ENCODE results near the gene HMGXB4. TPM values are rescaled to one million over a fixed set of nuclear protein-coding genes. Genes with fewer than 3 reads are reported as not detected.

Gene HMGXB4
- total and polyA plus RNA-seq, 2 of the 13 experiments (the other 11 are each of a cell fraction or from before 2014, with no cell fraction given), result 13.9 to 16.3 TPM

DNA sequence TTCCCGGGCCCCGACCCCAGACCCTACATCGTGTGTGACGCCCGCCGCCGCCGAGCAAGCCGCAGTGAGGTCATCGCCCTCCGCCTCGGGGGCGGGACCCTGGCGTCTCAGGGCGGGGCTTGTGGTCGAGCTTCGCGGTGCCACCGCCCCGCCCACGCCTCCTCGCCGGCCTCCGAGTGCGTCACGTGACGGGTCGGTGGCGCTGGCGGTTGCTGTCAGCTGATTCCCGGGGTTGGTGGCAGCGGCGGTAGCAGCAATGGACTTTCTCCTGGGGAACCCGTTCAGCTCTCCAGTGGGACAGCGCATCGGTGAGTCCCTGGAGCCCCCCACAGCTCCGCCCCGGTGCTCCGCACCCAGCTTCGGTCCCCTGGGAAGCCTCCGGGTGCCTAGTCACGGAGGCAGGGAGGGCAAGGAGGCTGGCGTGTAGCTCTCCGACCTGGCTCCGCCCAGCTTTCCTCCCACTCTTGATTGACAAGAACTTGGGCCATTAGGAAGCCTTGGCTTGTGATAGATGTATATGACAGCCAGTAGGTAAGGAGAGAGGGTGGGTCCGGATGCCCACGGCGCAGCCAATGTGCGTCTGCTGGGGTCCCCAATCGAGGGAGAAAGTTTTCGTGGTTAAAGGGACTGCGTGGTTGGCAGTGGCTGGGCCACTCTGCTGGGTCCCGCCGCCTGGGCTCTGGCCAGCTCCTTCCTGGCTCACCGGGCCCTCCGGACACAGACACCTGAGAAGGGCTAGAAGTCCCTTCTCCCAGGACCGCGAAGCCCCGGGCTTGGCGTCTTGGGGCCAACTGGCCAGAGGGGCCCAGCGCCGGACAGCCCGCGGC lies 42.6 kb downstream of the HMGXB4 start, which contains the start of gene TOM1 (continued):
- TF ChIP-seq, protein P1, sequence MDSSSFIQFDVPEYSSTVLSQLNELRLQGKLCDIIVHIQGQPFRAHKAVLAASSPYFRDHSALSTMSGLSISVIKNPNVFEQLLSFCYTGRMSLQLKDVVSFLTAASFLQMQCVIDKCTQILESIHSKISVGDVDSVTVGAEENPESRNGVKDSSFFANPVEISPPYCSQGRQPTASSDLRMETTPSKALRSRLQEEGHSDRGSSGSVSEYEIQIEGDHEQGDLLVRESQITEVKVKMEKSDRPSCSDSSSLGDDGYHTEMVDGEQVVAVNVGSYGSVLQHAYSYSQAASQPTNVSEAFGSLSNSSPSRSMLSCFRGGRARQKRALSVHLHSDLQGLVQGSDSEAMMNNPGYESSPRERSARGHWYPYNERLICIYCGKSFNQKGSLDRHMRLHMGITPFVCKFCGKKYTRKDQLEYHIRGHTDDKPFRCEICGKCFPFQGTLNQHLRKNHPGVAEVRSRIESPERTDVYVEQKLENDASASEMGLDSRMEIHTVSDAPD (CRISPR knock-in tag; IDR thresholded peaks at IDR 0.05), result peak; percentile 74; the same call in 1 of the 2 replicates
- TF ChIP-seq ZNF296 (CRISPR knock-in tag; conservative IDR thresholded peaks at IDR 0.05) (no peak), NCOA2 (CRISPR knock-in tag; IDR thresholded peaks at IDR 0.05) (no peak), ZNF205 (CRISPR knock-in tag; IDR thresholded peaks at IDR 0.05) (no peak; the same call in 1 of the 2 replicates), EED (CRISPR knock-in tag; IDR thresholded peaks at IDR 0.05) (no peak), ZNF24 (IDR thresholded peaks at IDR 0.05) (no peak), MIER2 (CRISPR knock-in tag; IDR thresholded peaks at IDR 0.05) (no peak), ZSCAN20 (CRISPR knock-in tag; IDR thresholded peaks at IDR 0.05; ENCODE audit: borderline replicate concordance) (no peak), ZNF607 (CRISPR knock-in tag; IDR thresholded peaks at IDR 0.05; ENCODE audit: borderline replicate concordance) (peak; percentile 73; the same call in 1 of the 2 replicates), ZNF761 (CRISPR knock-in tag; conservative IDR thresholded peaks at IDR 0.05) (no peak; the same call in 1 of the 2 replicates), KMT2B (CRISPR knock-in tag; IDR thresholded peaks at IDR 0.05) (peak; percentile 70), ZNF350 (CRISPR knock-in tag; IDR thresholded peaks at IDR 0.05; ENCODE audit: borderline replicate concordance, low read depth) (peak; percentile 89), ZNF572 (CRISPR knock-in tag; IDR thresholded peaks at IDR 0.05) (peak; percentile 51; the same call in 1 of the 2 replicates), STAG1 (CRISPR knock-in tag; IDR thresholded peaks at IDR 0.05) (peak; percentile 2), POLR2AphosphoS2 (IDR thresholded peaks at IDR 0.05; ENCODE audit: low read depth, low read length) (no peak)
- TF ChIP-seq, protein P2, sequence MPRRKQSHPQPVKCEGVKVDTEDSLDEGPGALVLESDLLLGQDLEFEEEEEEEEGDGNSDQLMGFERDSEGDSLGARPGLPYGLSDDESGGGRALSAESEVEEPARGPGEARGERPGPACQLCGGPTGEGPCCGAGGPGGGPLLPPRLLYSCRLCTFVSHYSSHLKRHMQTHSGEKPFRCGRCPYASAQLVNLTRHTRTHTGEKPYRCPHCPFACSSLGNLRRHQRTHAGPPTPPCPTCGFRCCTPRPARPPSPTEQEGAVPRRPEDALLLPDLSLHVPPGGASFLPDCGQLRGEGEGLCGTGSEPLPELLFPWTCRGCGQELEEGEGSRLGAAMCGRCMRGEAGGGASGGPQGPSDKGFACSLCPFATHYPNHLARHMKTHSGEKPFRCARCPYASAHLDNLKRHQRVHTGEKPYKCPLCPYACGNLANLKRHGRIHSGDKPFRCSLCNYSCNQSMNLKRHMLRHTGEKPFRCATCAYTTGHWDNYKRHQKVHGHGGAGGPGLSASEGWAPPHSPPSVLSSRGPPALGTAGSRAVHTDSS (CRISPR knock-in tag; conservative IDR thresholded peaks at IDR 0.05), result no peak
- TF ChIP-seq, protein P3, sequence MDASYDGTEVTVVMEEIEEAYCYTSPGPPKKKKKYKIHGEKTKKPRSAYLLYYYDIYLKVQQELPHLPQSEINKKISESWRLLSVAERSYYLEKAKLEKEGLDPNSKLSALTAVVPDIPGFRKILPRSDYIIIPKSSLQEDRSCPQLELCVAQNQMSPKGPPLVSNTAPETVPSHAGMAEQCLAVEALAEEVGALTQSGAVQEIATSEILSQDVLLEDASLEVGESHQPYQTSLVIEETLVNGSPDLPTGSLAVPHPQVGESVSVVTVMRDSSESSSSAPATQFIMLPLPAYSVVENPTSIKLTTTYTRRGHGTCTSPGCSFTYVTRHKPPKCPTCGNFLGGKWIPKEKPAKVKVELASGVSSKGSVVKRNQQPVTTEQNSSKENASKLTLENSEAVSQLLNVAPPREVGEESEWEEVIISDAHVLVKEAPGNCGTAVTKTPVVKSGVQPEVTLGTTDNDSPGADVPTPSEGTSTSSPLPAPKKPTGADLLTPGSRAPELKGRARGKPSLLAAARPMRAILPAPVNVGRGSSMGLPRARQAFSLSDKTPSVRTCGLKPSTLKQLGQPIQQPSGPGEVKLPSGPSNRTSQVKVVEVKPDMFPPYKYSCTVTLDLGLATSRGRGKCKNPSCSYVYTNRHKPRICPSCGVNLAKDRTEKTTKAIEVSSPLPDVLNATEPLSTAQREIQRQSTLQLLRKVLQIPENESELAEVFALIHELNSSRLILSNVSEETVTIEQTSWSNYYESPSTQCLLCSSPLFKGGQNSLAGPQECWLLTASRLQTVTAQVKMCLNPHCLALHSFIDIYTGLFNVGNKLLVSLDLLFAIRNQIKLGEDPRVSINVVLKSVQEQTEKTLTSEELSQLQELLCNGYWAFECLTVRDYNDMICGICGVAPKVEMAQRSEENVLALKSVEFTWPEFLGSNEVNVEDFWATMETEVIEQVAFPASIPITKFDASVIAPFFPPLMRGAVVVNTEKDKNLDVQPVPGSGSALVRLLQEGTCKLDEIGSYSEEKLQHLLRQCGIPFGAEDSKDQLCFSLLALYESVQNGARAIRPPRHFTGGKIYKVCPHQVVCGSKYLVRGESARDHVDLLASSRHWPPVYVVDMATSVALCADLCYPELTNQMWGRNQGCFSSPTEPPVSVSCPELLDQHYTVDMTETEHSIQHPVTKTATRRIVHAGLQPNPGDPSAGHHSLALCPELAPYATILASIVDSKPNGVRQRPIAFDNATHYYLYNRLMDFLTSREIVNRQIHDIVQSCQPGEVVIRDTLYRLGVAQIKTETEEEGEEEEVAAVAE (CRISPR knock-in tag; IDR thresholded peaks at IDR 0.05; ENCODE audit: borderline replicate concordance), result no peak

Data from HepG2 (cell line).